H9 (cell line): ENCODE measurements around the gene SMPX. TPM values are rescaled to one million over a fixed set of nuclear protein-coding genes. Genes with fewer than 3 reads are reported as not detected.

Experiments used
- DNase-seq: peaks from one replicate; pipeline ENCODE4 v3.0.0-alpha.2; 2017
- H2AFZ ChIP-seq: one replicate; pipeline ENCODE4 v1.6.1; 2013; ENCODE audit warnings: mild to moderate bottlenecking, low read length, control low read depth, moderate library complexity
- H2AK5ac ChIP-seq: 2 replicates; pipeline ENCODE4 v1.6.1; 2013; ENCODE audit warnings: low read length, control low read depth, mixed read lengths; ENCODE audit not compliant: insufficient read length
- H2BK120ac ChIP-seq: one replicate; pipeline ENCODE4 v1.6.1; 2013; ENCODE audit warnings: low read depth, mild to moderate bottlenecking, low read length, control low read depth, inconsistent platforms; ENCODE audit not compliant: poor library complexity, severe bottlenecking
- H2BK12ac ChIP-seq: 2 replicates; pipeline ENCODE4 v1.6.1; 2013; ENCODE audit warnings: low read length, control low read depth, mixed read lengths, low read depth; ENCODE audit not compliant: insufficient read length
- H2BK15ac ChIP-seq: 2 replicates; pipeline ENCODE4 v1.6.1; 2013; ENCODE audit warnings: low read depth, low read length, control low read depth
- H2BK20ac ChIP-seq: one replicate; pipeline ENCODE4 v1.6.1; 2013; ENCODE audit warnings: low read depth, mild to moderate bottlenecking, low read length, control low read depth, inconsistent platforms; ENCODE audit not compliant: poor library complexity, severe bottlenecking
- H2BK5ac ChIP-seq: 2 replicates; pipeline ENCODE4 v1.6.1; 2013; ENCODE audit warnings: low read length, control low read depth, mixed read lengths; ENCODE audit not compliant: insufficient read length
- H3K14ac ChIP-seq: 2 replicates; pipeline ENCODE4 v1.6.1; 2013; ENCODE audit warnings: low read length, control low read depth; ENCODE audit not compliant: insufficient read depth
- H3K18ac ChIP-seq: 2 replicates; pipeline ENCODE4 v1.6.1; 2013; ENCODE audit warnings: low read depth, mild to moderate bottlenecking, mixed read lengths, low read length, control low read depth; ENCODE audit not compliant: insufficient read length
- H3K23ac ChIP-seq: 2 replicates; pipeline ENCODE4 v1.6.1; 2013; ENCODE audit warnings: low read length, control low read depth, mixed read lengths, low read depth; ENCODE audit not compliant: insufficient read length
- H3K23me2 ChIP-seq: 2 replicates; pipeline ENCODE4 v1.6.1; 2013; ENCODE audit warnings: low read depth, mild to moderate bottlenecking, mixed read lengths, low read length, control low read depth; ENCODE audit not compliant: insufficient read length, poor library complexity, severe bottlenecking
- H3K27ac ChIP-seq: 2 replicates; pipeline ENCODE4 v1.5.1; 2013; ENCODE audit warnings: low read length, control low read depth, mixed read lengths, low read depth; ENCODE audit not compliant: insufficient read length
- H3K27me3 ChIP-seq: 2 replicates; pipeline ENCODE4 v1.6.1; 2013; ENCODE audit warnings: low read length, control low read depth, inconsistent platforms; ENCODE audit not compliant: insufficient read depth
- H3K4ac ChIP-seq: 2 replicates; pipeline ENCODE4 v1.6.1; 2013; ENCODE audit warnings: low read depth, mild to moderate bottlenecking, control low read depth, inconsistent platforms, low read length, moderate library complexity
- H3K4me1 ChIP-seq: 2 replicates; pipeline ENCODE4 v1.6.1; 2013; ENCODE audit warnings: low read length, control low read depth, inconsistent platforms; ENCODE audit not compliant: insufficient read depth
- H3K4me2 ChIP-seq: 2 replicates; pipeline ENCODE4 v1.6.1; 2013; ENCODE audit warnings: low read length, control low read depth, mixed read lengths; ENCODE audit not compliant: insufficient read length, insufficient read depth
- H3K56ac ChIP-seq: 2 replicates; pipeline ENCODE4 v1.6.1; 2013; ENCODE audit warnings: low read depth, mild to moderate bottlenecking, mixed read lengths, low read length, control low read depth; ENCODE audit not compliant: insufficient read length
- H3K79me1 ChIP-seq: 2 replicates; pipeline ENCODE4 v1.6.1; 2013; ENCODE audit warnings: low read depth, mild to moderate bottlenecking, moderate library complexity, low read length, control low read depth, inconsistent platforms; ENCODE audit not compliant: insufficient read depth, poor library complexity, severe bottlenecking
- H3K79me2 ChIP-seq: 2 replicates; pipeline ENCODE4 v1.6.1; 2013; ENCODE audit warnings: low read length, control low read depth, inconsistent platforms; ENCODE audit not compliant: insufficient read depth
- H3K9ac ChIP-seq: 2 replicates; pipeline ENCODE4 v1.6.1; 2013; ENCODE audit warnings: low read length, control low read depth, mixed read lengths; ENCODE audit not compliant: insufficient read length; ENCODE audit errors: extremely low read depth
- H3K9me3 ChIP-seq: one replicate; pipeline ENCODE4 v1.6.1; 2013; ENCODE audit warnings: low read depth, low read length, inconsistent platforms; ENCODE audit not compliant: control insufficient read depth
- H3T11ph ChIP-seq: one replicate; pipeline ENCODE4 v1.6.1; 2013; ENCODE audit warnings: mild to moderate bottlenecking, low read length, control low read depth, inconsistent platforms
- H4K20me1 ChIP-seq: one replicate; pipeline ENCODE4 v1.6.1; 2013; ENCODE audit not compliant: control insufficient read depth, insufficient read length, insufficient read depth
- H4K5ac ChIP-seq: 2 replicates; pipeline ENCODE4 v1.6.1; 2013; ENCODE audit warnings: low read depth, mild to moderate bottlenecking, mixed read lengths, low read length, control low read depth; ENCODE audit not compliant: insufficient read length
- H4K8ac ChIP-seq: replicated peaks from 2 replicates; pipeline ENCODE4 v1.6.1; 2013; ENCODE audit warnings: low read length, control low read depth, mixed read lengths, low read depth; ENCODE audit not compliant: insufficient read length
- H4K91ac ChIP-seq: 2 replicates; pipeline ENCODE4 v1.6.1; 2013; ENCODE audit warnings: low read depth, mild to moderate bottlenecking, moderate library complexity, mixed read lengths, low read length, control low read depth; ENCODE audit not compliant: insufficient read length
- H3K27ac Mint-ChIP-seq, 3 experiments: 2 replicates in 2 of 3; 3 replicates in 1 of 3; pipeline ENCODE4 v1.8.0; 2020 to 2021; ENCODE audit warnings: mixed read lengths in 3 of 3, mild to moderate bottlenecking in 1 of 3, moderate library complexity in 1 of 3
- H3K27me3 Mint-ChIP-seq: 2 replicates; pipeline ENCODE4 v1.8.0; 2021; ENCODE audit warnings: low read depth, mild to moderate bottlenecking, moderate library complexity, mixed read lengths
- H3K36me3 Mint-ChIP-seq, 3 experiments: 2 replicates in 2 of 3; 3 replicates in 1 of 3; pipeline ENCODE4 v1.8.0; 2020 to 2021; ENCODE audit warnings: low read depth in 3 of 3, mixed read lengths in 3 of 3; ENCODE audit not compliant: insufficient read depth in 1 of 3
- H3K4me1 Mint-ChIP-seq, 2 experiments: 2 replicates each; pipeline ENCODE4 v1.8.0; 2020; ENCODE audit warnings: mixed read lengths in 2 of 2
- H3K4me3 Mint-ChIP-seq, 2 experiments: 2 replicates in 1 of 2; 3 replicates in 1 of 2; pipeline ENCODE4 v1.8.0; 2020 to 2021; ENCODE audit warnings: mild to moderate bottlenecking in 2 of 2, mixed read lengths in 2 of 2, moderate library complexity in 1 of 2
- H3K9me3 Mint-ChIP-seq, 2 experiments: 2 replicates in 1 of 2; 3 replicates in 1 of 2; pipeline ENCODE4 v1.8.0; 2020; ENCODE audit warnings: mild to moderate bottlenecking in 2 of 2, mixed read lengths in 2 of 2, moderate library complexity in 1 of 2
- CTCF ChIP-seq: fragments of 200-600 bp; sonication (generic); conservative IDR thresholded peaks from 3 replicates; pipeline ENCODE4 v1.8.0; 2021; ENCODE audit warnings: antibody characterized with exemption, mild to moderate bottlenecking
- WGBS: extraction: QIAGEN DNeasy Blood & Tissue Kit; methylation state at CpG from one replicate; pipeline ENCODE4 v1.1.7; 2013; ENCODE audit warnings: missing lambda C conversion rate, low lambda C conversion rate, mixed read lengths; ENCODE audit not compliant: insufficient read length; ENCODE audit errors: extremely low coverage; 5-methylcytosine and 5-hydroxymethylcytosine counted together
- total RNA-seq: library from RNA; stranded (reverse); gene quantifications from 2 replicates; pipeline ENCODE4 v1.2.1, GENCODE V29; 2021

SMPX gene
- total RNA-seq, 1 experiment from 2014 or later, result not detected

- no peak overlapping the region for H3K4ac ChIP-seq
- no peak overlapping the region for H3K18ac ChIP-seq
- WGBS, result no CpG with 5 or more reads among the region's 6 CpGs
- H4K91ac ChIP-seq, result no peak overlapping the region
- H3K23me2 ChIP-seq, result no peaks in the 10 kb centered on the region
- H3K79me2 ChIP-seq, result no peaks in the 10 kb centered on the region
- H2BK5ac ChIP-seq, result no peak overlapping the region
- no peak for DNase-seq
- Mint-ChIP-seq H3K4me3 (no peak overlapping the region), H3K27me3 (no peaks in the 10 kb centered on the region), H3K27ac (no peak overlapping the region), H3K9me3 (peaks cover 3 to 30% of the 10 kb centered on the region in 2 experiments; a peak in 4 of 5 replicates), H3K36me3 (no peaks in the 10 kb centered on the region), H3K4me1 (peaks cover 7 to 10% of the 10 kb centered on the region in 2 experiments; a peak in 1 of 4 replicates)
- H3K4me1 ChIP-seq, result no peaks in the 10 kb centered on the region
- no peak overlapping the region for H3K4me2 ChIP-seq
- H3K56ac ChIP-seq, result no peak overlapping the region
- no peaks in the 10 kb centered on the region for H3K27me3 ChIP-seq
- no peak overlapping the region for H3K27ac ChIP-seq
- H3T11ph ChIP-seq, result no peak overlapping the region
- no peak overlapping the region for H4K8ac ChIP-seq
- no peak overlapping the region for H3K23ac ChIP-seq
- no peak overlapping the region for H2BK20ac ChIP-seq
- H3K9me3 ChIP-seq, result no peaks in the 10 kb centered on the region
- peak overlapping the region; percentile 41 for H4K5ac ChIP-seq
- no peak overlapping the region for H2AFZ ChIP-seq
- H3K14ac ChIP-seq, result no peak overlapping the region
- no peak overlapping the region for H2BK12ac ChIP-seq
- H3K9ac ChIP-seq, result no peak overlapping the region
- no peaks in the 10 kb centered on the region for H3K79me1 ChIP-seq
- H2AK5ac ChIP-seq, result no peak overlapping the region
- no peak overlapping the region for H2BK120ac ChIP-seq
- no peaks in the 10 kb centered on the region for H4K20me1 ChIP-seq
- no peak for TF ChIP-seq CTCF
- H2BK15ac ChIP-seq, result no peak overlapping the region
These were observed 40.8 kb upstream of the SMPX start for GRCh38 chrX:21798677-21799219.
